GM23338 (cell line): ENCODE results near the gene RELL2.
"Not testable (repeated sequence)": the region's sequence is repeated elsewhere in the genome, so short reads cannot be mapped to it uniquely, and the experiment has no call there.

ENCODE experiments used
- CREB1 ChIP-seq: fragments of 250-450 bp; sonication (Bioruptor Pico); IDR thresholded peaks from 2 replicates; pipeline ENCODE4 v1.5.0; 2020; ENCODE audit warnings: low read depth, mild to moderate bottlenecking, moderate library complexity
- EZH2 ChIP-seq: fragments of 200-600 bp; sonication (generic); IDR thresholded peaks from one replicate; pipeline ENCODE4 v1.8.0; 2017; ENCODE audit warnings: antibody characterized with exemption, mild to moderate bottlenecking, low read depth; ENCODE audit not compliant: unreplicated experiment
- EZH2phosphoT487 ChIP-seq: fragments of 200-600 bp; sonication (generic); IDR thresholded peaks from one replicate; pipeline ENCODE4 v1.8.1; 2018; ENCODE audit warnings: antibody characterized with exemption; ENCODE audit not compliant: unreplicated experiment
- JUNB ChIP-seq: IDR thresholded peaks from one replicate; pipeline ENCODE4 v1.6.1; 2016; ENCODE audit warnings: antibody characterized with exemption; ENCODE audit not compliant: unreplicated experiment
- POLR2AphosphoS5 ChIP-seq: IDR thresholded peaks from 2 replicates; pipeline ENCODE4 v1.6.1; 2016; ENCODE audit warnings: antibody characterized with exemption, low read depth
- ZNF331 ChIP-seq: fragments of 250-450 bp; sonication (Bioruptor Pico); IDR thresholded peaks from 2 replicates; pipeline ENCODE4 v1.5.0; 2020; ENCODE audit warnings: low read depth, mild to moderate bottlenecking, moderate library complexity
- TF ChIP-seq, protein P1 (sequence below), 2 experiments: fragments of 200-600 bp in 1 of 2; sonication (generic) in 1 of 2; conservative IDR thresholded peaks; 2 replicates each; pipeline versions ENCODE4 v1.5.1 to v1.6.1; 2016 to 2017; ENCODE audit warnings: antibody characterized with exemption in 2 of 2, low read depth in 2 of 2, mild to moderate bottlenecking in 2 of 2, moderate library complexity in 1 of 2
- TF ChIP-seq, protein P2 (sequence below): IDR thresholded peaks from one replicate; pipeline ENCODE4 v1.6.1; 2018; ENCODE audit warnings: antibody characterized with exemption; ENCODE audit not compliant: unreplicated experiment
- TF ChIP-seq, protein P3 (sequence below): fragments of 250-450 bp; sonication (Bioruptor Pico); IDR thresholded peaks from 2 replicates; pipeline ENCODE4 v1.5.0; 2020; ENCODE audit warnings: mild to moderate bottlenecking, moderate library complexity

DNA sequence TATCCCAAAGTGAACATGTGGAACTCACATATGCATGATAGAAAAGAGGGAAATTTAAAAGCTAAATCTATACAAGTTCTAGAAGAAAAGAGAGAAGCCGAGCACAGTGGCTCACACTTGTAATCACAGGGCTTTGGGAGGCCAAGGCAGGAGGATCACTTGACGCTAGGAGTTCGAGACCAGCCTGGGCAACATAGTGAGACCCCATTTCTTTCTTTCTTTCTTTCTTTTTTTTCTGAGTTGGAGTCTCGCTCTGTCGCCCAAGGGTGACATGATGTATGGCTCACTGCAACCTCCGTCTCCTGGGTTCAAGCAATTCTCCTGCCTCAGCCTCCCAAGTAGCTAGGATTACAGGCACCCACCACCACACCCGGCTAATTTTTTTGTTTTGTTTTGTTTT is 26.9 kb upstream of the RELL2 start:
- TF ChIP-seq EZH2; JUNB; EZH2phosphoT487; CREB1 (CRISPR knock-in tag); POLR2AphosphoS5; ZNF331 (CRISPR knock-in tag): not testable (repeated sequence)
- TF ChIP-seq, protein P1, sequence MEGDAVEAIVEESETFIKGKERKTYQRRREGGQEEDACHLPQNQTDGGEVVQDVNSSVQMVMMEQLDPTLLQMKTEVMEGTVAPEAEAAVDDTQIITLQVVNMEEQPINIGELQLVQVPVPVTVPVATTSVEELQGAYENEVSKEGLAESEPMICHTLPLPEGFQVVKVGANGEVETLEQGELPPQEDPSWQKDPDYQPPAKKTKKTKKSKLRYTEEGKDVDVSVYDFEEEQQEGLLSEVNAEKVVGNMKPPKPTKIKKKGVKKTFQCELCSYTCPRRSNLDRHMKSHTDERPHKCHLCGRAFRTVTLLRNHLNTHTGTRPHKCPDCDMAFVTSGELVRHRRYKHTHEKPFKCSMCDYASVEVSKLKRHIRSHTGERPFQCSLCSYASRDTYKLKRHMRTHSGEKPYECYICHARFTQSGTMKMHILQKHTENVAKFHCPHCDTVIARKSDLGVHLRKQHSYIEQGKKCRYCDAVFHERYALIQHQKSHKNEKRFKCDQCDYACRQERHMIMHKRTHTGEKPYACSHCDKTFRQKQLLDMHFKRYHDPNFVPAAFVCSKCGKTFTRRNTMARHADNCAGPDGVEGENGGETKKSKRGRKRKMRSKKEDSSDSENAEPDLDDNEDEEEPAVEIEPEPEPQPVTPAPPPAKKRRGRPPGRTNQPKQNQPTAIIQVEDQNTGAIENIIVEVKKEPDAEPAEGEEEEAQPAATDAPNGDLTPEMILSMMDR (conservative IDR thresholded peaks at IDR 0.05; ENCODE audit: low read depth in 2 of 2) = not testable (repeated sequence)
- TF ChIP-seq, protein P2, sequence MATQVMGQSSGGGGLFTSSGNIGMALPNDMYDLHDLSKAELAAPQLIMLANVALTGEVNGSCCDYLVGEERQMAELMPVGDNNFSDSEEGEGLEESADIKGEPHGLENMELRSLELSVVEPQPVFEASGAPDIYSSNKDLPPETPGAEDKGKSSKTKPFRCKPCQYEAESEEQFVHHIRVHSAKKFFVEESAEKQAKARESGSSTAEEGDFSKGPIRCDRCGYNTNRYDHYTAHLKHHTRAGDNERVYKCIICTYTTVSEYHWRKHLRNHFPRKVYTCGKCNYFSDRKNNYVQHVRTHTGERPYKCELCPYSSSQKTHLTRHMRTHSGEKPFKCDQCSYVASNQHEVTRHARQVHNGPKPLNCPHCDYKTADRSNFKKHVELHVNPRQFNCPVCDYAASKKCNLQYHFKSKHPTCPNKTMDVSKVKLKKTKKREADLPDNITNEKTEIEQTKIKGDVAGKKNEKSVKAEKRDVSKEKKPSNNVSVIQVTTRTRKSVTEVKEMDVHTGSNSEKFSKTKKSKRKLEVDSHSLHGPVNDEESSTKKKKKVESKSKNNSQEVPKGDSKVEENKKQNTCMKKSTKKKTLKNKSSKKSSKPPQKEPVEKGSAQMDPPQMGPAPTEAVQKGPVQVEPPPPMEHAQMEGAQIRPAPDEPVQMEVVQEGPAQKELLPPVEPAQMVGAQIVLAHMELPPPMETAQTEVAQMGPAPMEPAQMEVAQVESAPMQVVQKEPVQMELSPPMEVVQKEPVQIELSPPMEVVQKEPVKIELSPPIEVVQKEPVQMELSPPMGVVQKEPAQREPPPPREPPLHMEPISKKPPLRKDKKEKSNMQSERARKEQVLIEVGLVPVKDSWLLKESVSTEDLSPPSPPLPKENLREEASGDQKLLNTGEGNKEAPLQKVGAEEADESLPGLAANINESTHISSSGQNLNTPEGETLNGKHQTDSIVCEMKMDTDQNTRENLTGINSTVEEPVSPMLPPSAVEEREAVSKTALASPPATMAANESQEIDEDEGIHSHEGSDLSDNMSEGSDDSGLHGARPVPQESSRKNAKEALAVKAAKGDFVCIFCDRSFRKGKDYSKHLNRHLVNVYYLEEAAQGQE = not testable (repeated sequence)
- TF ChIP-seq, protein P3, sequence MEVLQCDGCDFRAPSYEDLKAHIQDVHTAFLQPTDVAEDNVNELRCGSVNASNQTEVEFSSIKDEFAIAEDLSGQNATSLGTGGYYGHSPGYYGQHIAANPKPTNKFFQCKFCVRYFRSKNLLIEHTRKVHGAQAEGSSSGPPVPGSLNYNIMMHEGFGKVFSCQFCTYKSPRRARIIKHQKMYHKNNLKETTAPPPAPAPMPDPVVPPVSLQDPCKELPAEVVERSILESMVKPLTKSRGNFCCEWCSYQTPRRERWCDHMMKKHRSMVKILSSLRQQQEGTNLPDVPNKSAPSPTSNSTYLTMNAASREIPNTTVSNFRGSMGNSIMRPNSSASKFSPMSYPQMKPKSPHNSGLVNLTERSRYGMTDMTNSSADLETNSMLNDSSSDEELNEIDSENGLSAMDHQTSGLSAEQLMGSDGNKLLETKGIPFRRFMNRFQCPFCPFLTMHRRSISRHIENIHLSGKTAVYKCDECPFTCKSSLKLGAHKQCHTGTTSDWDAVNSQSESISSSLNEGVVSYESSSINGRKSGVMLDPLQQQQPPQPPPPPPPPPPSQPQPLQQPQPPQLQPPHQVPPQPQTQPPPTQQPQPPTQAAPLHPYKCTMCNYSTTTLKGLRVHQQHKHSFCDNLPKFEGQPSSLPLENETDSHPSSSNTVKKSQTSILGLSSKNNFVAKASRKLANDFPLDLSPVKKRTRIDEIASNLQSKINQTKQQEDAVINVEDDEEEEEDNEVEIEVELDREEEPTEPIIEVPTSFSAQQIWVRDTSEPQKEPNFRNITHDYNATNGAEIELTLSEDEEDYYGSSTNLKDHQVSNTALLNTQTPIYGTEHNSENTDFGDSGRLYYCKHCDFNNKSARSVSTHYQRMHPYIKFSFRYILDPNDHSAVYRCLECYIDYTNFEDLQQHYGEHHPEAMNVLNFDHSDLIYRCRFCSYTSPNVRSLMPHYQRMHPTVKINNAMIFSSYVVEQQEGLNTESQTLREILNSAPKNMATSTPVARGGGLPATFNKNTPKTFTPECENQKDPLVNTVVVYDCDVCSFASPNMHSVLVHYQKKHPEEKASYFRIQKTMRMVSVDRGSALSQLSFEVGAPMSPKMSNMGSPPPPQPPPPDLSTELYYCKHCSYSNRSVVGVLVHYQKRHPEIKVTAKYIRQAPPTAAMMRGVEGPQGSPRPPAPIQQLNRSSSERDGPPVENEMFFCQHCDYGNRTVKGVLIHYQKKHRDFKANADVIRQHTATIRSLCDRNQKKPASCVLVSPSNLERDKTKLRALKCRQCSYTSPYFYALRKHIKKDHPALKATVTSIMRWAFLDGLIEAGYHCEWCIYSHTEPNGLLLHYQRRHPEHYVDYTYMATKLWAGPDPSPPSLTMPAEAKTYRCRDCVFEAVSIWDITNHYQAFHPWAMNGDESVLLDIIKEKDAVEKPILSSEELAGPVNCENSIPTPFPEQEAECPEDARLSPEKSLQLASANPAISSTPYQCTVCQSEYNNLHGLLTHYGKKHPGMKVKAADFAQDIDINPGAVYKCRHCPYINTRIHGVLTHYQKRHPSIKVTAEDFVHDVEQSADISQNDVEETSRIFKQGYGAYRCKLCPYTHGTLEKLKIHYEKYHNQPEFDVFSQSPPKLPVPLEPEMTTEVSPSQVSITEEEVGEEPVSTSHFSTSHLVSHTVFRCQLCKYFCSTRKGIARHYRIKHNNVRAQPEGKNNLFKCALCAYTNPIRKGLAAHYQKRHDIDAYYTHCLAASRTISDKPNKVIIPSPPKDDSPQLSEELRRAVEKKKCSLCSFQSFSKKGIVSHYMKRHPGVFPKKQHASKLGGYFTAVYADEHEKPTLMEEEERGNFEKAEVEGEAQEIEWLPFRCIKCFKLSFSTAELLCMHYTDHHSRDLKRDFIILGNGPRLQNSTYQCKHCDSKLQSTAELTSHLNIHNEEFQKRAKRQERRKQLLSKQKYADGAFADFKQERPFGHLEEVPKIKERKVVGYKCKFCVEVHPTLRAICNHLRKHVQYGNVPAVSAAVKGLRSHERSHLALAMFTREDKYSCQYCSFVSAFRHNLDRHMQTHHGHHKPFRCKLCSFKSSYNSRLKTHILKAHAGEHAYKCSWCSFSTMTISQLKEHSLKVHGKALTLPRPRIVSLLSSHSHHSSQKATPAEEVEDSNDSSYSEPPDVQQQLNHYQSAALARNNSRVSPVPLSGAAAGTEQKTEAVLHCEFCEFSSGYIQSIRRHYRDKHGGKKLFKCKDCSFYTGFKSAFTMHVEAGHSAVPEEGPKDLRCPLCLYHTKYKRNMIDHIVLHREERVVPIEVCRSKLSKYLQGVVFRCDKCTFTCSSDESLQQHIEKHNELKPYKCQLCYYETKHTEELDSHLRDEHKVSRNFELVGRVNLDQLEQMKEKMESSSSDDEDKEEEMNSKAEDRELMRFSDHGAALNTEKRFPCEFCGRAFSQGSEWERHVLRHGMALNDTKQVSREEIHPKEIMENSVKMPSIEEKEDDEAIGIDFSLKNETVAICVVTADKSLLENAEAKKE = not testable (repeated sequence)
